Neural progenitor cell (in vitro differentiated cells): Measurements from ENCODE around the gene SPECC1L. TPM values are rescaled to one million over a fixed set of nuclear protein-coding genes. Genes with fewer than 3 reads are reported as not detected.

Experiments
- DNase-seq: peaks from one replicate; pipeline ENCODE4 v3.0.0-alpha.2; 2016; ENCODE audit warnings: low spot score
- H2AFZ ChIP-seq: fragments of 200-600 bp; sonication (generic); replicated peaks from 2 replicates; pipeline ENCODE4 v1.6.1; 2016; ENCODE audit warnings: antibody characterized with exemption
- H3F3A ChIP-seq: fragments of 200-600 bp; sonication (generic); 2 replicates; pipeline ENCODE4 v1.6.1; 2016; ENCODE audit warnings: antibody characterized with exemption, low read depth
- H3K27ac ChIP-seq: fragments of 200-600 bp; sonication (generic); 2 replicates; pipeline ENCODE4 v1.5.1; 2016; ENCODE audit warnings: mild to moderate bottlenecking
- H3K27me3 ChIP-seq: fragments of 200-600 bp; sonication (generic); 2 replicates; pipeline ENCODE4 v1.6.1; 2016; ENCODE audit warnings: mild to moderate bottlenecking, moderate library complexity
- H3K36me3 ChIP-seq: fragments of 200-600 bp; sonication (generic); 2 replicates; pipeline ENCODE4 v1.5.1; 2016
- H3K4me1 ChIP-seq: fragments of 200-600 bp; sonication (generic); 2 replicates; pipeline ENCODE4 v1.6.1; 2016; ENCODE audit warnings: mixed run types
- H3K4me2 ChIP-seq: fragments of 200-600 bp; sonication (generic); 2 replicates; pipeline ENCODE4 v1.6.1; 2016
- H3K4me3 ChIP-seq: fragments of 200-600 bp; sonication (generic); 2 replicates; pipeline ENCODE4 v1.5.1; 2016
- H3K79me2 ChIP-seq: fragments of 200-600 bp; sonication (generic); 2 replicates; pipeline ENCODE4 v1.6.1; 2016; ENCODE audit warnings: low read depth
- H3K9ac ChIP-seq: fragments of 200-600 bp; sonication (generic); 2 replicates; pipeline ENCODE4 v1.6.1; 2016
- H3K9me3 ChIP-seq: fragments of 200-600 bp; sonication (generic); 2 replicates; pipeline ENCODE4 v1.5.1; 2016; ENCODE audit warnings: low read depth
- H4K20me1 ChIP-seq: fragments of 200-600 bp; sonication (generic); 2 replicates; pipeline ENCODE4 v1.6.1; 2016; ENCODE audit warnings: low read depth
- H3K27ac Mint-ChIP-seq: 3 replicates; pipeline ENCODE4 v1.8.0; 2021; ENCODE audit warnings: mixed read lengths
- H3K27me3 Mint-ChIP-seq: 2 replicates; pipeline ENCODE4 v1.8.0; 2022; ENCODE audit warnings: low read depth, mild to moderate bottlenecking, inconsistent platforms, moderate library complexity, mixed read lengths; ENCODE audit not compliant: insufficient read depth
- H3K36me3 Mint-ChIP-seq: 3 replicates; pipeline ENCODE4 v1.8.0; 2021; ENCODE audit warnings: mixed read lengths
- H3K4me1 Mint-ChIP-seq: 3 replicates; pipeline ENCODE4 v1.8.0; 2021; ENCODE audit warnings: mixed read lengths
- H3K4me3 Mint-ChIP-seq: 3 replicates; pipeline ENCODE4 v1.8.0; 2021; ENCODE audit warnings: mild to moderate bottlenecking, moderate library complexity, mixed read lengths
- H3K9me3 Mint-ChIP-seq: 3 replicates; pipeline ENCODE4 v1.8.0; 2020; ENCODE audit warnings: mixed read lengths
- CTCF ChIP-seq: fragments of 200-600 bp; sonication (generic); IDR thresholded peaks from 2 replicates; pipeline ENCODE4 v1.5.1; 2017; ENCODE audit warnings: antibody characterized with exemption, mild to moderate bottlenecking
- EZH2 ChIP-seq: fragments of 200-600 bp; sonication (generic); IDR thresholded peaks from 2 replicates; pipeline ENCODE4 v1.6.1; 2017; ENCODE audit warnings: antibody characterized with exemption, mild to moderate bottlenecking, moderate library complexity
- EZH2phosphoT487 ChIP-seq: fragments of 200-600 bp; sonication (generic); IDR thresholded peaks from 2 replicates; pipeline ENCODE4 v1.6.1; 2017; ENCODE audit warnings: antibody characterized with exemption
- total RNA-seq: library from RNA; depleted of rRNA; stranded (reverse); fragments of >200 nt; gene quantifications from 2 replicates; pipeline ENCODE4 v1.2.3, GENCODE V29; 2015; ENCODE audit warnings: low replicate concordance

The SPECC1L gene
- total RNA-seq, 1 donor from 2014 or later, result 48.9 TPM

GRCh38 chr22:24408630-24409029 is 138.0 kb downstream of the SPECC1L start:
- Histone ChIP-seq H3K9ac (no peak overlapping the region), H3K4me1 (no peaks in the 10 kb centered on the region), H3K79me2 (no peaks in the 10 kb centered on the region), H3K9me3 (no peaks in the 10 kb centered on the region), H3K36me3 (no peaks in the 10 kb centered on the region), H3K27ac (no peak overlapping the region), H2AFZ (no peak overlapping the region), H3K4me3 (no peak overlapping the region), H3K4me2 (no peak overlapping the region), H3F3A (no peaks in the 10 kb centered on the region), H3K27me3 (no peaks in the 10 kb centered on the region), H4K20me1 (peaks cover 14% of the 10 kb centered on the region)
- Mint-ChIP-seq H3K4me3 (no peak overlapping the region), H3K27ac (no peak overlapping the region), H3K27me3 (peaks cover 3% of the 10 kb centered on the region), H3K36me3 (peaks cover 25% of the 10 kb centered on the region), H3K4me1 (peaks cover 9% of the 10 kb centered on the region), H3K9me3 (no peaks in the 10 kb centered on the region)
- no peak for DNase-seq
- TF ChIP-seq EZH2 (no peak), EZH2phosphoT487 (no peak), CTCF (no peak)

GRCh38 chr22:24409707-24410106 is 139.1 kb downstream of the SPECC1L start:
- Histone ChIP-seq H2AFZ (no peak overlapping the region), H3K27me3 (no peaks in the 10 kb centered on the region), H3K36me3 (no peaks in the 10 kb centered on the region), H3K4me2 (no peak overlapping the region), H3K4me3 (no peak overlapping the region), H3K27ac (no peak overlapping the region), H3K79me2 (no peaks in the 10 kb centered on the region), H3F3A (no peaks in the 10 kb centered on the region), H3K9ac (no peak overlapping the region), H3K9me3 (no peaks in the 10 kb centered on the region), H4K20me1 (peaks cover 14% of the 10 kb centered on the region), H3K4me1 (no peaks in the 10 kb centered on the region)
- TF ChIP-seq EZH2phosphoT487, result no peak
- no peak for TF ChIP-seq EZH2
- TF ChIP-seq CTCF, result no peak
- Mint-ChIP-seq H3K27ac (no peak overlapping the region), H3K4me1 (peaks cover 9% of the 10 kb centered on the region), H3K36me3 (peaks cover 15% of the 10 kb centered on the region), H3K4me3 (no peak overlapping the region), H3K9me3 (no peaks in the 10 kb centered on the region), H3K27me3 (peaks cover 3% of the 10 kb centered on the region)
- no peak for DNase-seq

- Histone ChIP-seq H3K79me2 (no peaks in the 10 kb centered on the region), H3K36me3 (no peaks in the 10 kb centered on the region), H3K4me1 (no peaks in the 10 kb centered on the region), H4K20me1 (peaks cover 14% of the 10 kb centered on the region), H3K9ac (no peak overlapping the region), H2AFZ (no peak overlapping the region), H3F3A (no peaks in the 10 kb centered on the region), H3K4me3 (no peak overlapping the region), H3K9me3 (no peaks in the 10 kb centered on the region), H3K27ac (no peak overlapping the region), H3K27me3 (no peaks in the 10 kb centered on the region), H3K4me2 (no peak overlapping the region)
- H3K4me1 Mint-ChIP-seq, result peaks cover 9% of the 10 kb centered on the region
- no peak for DNase-seq
- peaks cover 3% of the 10 kb centered on the region for H3K27me3 Mint-ChIP-seq
- H3K4me3 Mint-ChIP-seq, result no peak overlapping the region
- H3K9me3 Mint-ChIP-seq, result no peaks in the 10 kb centered on the region
- peak overlapping the region; percentile 61 for H3K27ac Mint-ChIP-seq
- TF ChIP-seq EZH2phosphoT487, result no peak
- peaks cover 15% of the 10 kb centered on the region for H3K36me3 Mint-ChIP-seq
Measured at GRCh38 chr22:24410110-24410856, 139.7 kb downstream of the SPECC1L start.

DNA sequence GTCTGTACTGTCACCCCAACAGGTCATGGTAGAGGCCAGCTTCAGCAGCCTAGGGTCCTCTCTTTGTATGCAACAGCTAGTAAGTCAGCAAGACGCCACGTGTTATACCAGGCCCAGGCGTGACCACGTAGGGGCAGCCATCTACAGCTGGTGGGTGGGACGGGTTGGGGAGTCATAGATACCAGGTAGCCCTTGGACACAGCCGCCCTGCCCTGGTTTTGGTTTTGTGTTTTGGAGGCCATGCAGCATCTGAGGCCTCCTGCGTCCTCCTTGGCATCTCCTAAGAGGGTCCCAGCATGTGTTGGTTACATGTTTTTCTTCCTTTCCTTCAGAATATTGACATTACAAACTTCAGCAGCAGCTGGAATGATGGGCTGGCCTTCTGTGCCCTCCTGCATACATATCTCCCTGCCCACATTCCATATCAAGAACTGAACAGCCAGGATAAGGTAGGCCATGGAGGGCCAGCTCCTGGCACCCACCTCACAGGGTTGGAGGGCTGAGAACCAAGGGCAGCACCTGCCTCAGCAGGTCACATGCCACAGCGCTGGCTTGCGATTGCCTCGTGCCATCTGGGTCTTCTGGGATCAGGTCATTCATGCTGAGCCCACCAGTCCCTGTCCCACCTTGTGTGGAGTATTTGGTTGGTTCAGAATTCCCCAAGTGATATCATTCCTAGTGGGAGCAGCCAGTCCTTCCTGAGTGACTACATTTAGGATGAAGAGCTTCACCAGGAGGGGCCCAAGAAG is 140.8 kb downstream of the SPECC1L start:
- Histone ChIP-seq H3K4me3 (no peak overlapping the region), H4K20me1 (peaks cover 11% of the 10 kb centered on the region), H3K9ac (no peak overlapping the region), H3K9me3 (no peaks in the 10 kb centered on the region), H3K36me3 (no peaks in the 10 kb centered on the region), H3K4me1 (no peaks in the 10 kb centered on the region), H2AFZ (no peak overlapping the region), H3K4me2 (no peak overlapping the region), H3K27ac (no peak overlapping the region), H3K27me3 (no peaks in the 10 kb centered on the region), H3K79me2 (no peaks in the 10 kb centered on the region), H3F3A (no peaks in the 10 kb centered on the region)
- H3K27ac Mint-ChIP-seq, result no peak overlapping the region
- H3K36me3 Mint-ChIP-seq, result peaks cover 11% of the 10 kb centered on the region
- DNase-seq, result no peak
- no peak overlapping the region for H3K4me3 Mint-ChIP-seq
- peaks cover 8% of the 10 kb centered on the region for H3K4me1 Mint-ChIP-seq
- no peak for TF ChIP-seq EZH2phosphoT487
- no peak for TF ChIP-seq EZH2
- no peak for TF ChIP-seq CTCF
- H3K9me3 Mint-ChIP-seq, result no peaks in the 10 kb centered on the region
- H3K27me3 Mint-ChIP-seq, result no peaks in the 10 kb centered on the region
